HCT116 (cell line): ENCODE measurements around the gene OSTF1. TPM values are rescaled to one million over a fixed set of nuclear protein-coding genes. Genes with fewer than 3 reads are reported as not detected.

Experiments used
- ATAC-seq: fragments of 200-7000 bp; cut with Tn5 transposase; 2 replicates; pipeline ENCODE4 v1.9.1; 2020; ENCODE audit warnings: mild to moderate bottlenecking, moderate library complexity
- BruUV-seq: library from RNA; stranded (reverse); fragments of 400-500 nt; replicated peaks from 2 replicates; lab custom pipeline; 2021; lab: Mats Ljungman, UMichigan
- CTCF ChIA-PET: fragments of 300-600 bp; sonication (Branson Sonifier 250); formaldehyde crosslinking; loops from one replicate; lab custom pipeline; 2021; ENCODE audit warnings: antibody characterized with exemption; lab: Charles Lee
- POLR2A ChIA-PET: fragments of 300-600, 350-600 bp; sonication (Branson Sonifier 250); formaldehyde crosslinking; loops from one replicate; lab custom pipeline; 2021; ENCODE audit warnings: antibody characterized with exemption; lab: Charles Lee
- RAD21 ChIA-PET, 2 experiments: fragments of 300-600 bp; sonication (Branson Sonifier 250); formaldehyde crosslinking; loops; one replicate each; lab custom pipeline; 2023; ENCODE audit warnings: low total read pairs in 2 of 2; ENCODE audit not compliant: uncharacterized antibody in 2 of 2, unreplicated experiment in 2 of 2, low non-redundant PET in 1 of 2; lab: Charles Lee
- DNase-seq: peaks from one replicate; pipeline ENCODE4 v3.0.0-alpha.2; 2010; ENCODE audit warnings: low read depth, low spot score
- H2AFZ ChIP-seq: fragments of 200-600 bp; shearing (Covaris generic), sonication (generic); 2 replicates; pipeline ENCODE4 v1.6.1; 2017; ENCODE audit warnings: low read depth, mixed run types, mixed read lengths, antibody characterized with exemption, low read length; ENCODE audit not compliant: poor library complexity, severe bottlenecking
- H3K27ac ChIP-seq: 2 replicates; pipeline ENCODE4 v1.5.1; 2012; ENCODE audit warnings: low read depth, low read length
- H3K27me3 ChIP-seq: fragments of 200-600 bp; sonication (generic); 2 replicates; pipeline ENCODE4 v1.6.1; 2016; ENCODE audit warnings: mixed run types, low read length, mixed read lengths; ENCODE audit not compliant: insufficient read depth
- H3K36me3 ChIP-seq, 2 experiments: fragments of 200-500 bp in 1 of 2; fragments of 200-600 bp in 1 of 2; sonication (Bioruptor generic) in 1 of 2; sonication (generic) in 1 of 2; 2 replicates each; pipeline versions ENCODE4 v1.5.1 to v1.6.1; 2014 to 2016; ENCODE audit warnings: low read length in 2 of 2, inconsistent platforms in 1 of 2, mixed read lengths in 1 of 2, mixed run types in 1 of 2; ENCODE audit not compliant: insufficient read depth in 2 of 2, control insufficient read depth in 1 of 2
- H3K4me1 ChIP-seq, 2 experiments: fragments of 200-600 bp in 1 of 2; sonication (generic) in 1 of 2; 2 replicates each; pipeline versions ENCODE4 v1.5.1 to v1.6.1; 2012 to 2017; ENCODE audit warnings: low read length in 2 of 2, inconsistent platforms in 1 of 2, mild to moderate bottlenecking in 1 of 2, mixed read lengths in 1 of 2, mixed run types in 1 of 2, moderate library complexity in 1 of 2; ENCODE audit not compliant: insufficient read depth in 2 of 2, control insufficient read depth in 1 of 2
- H3K4me2 ChIP-seq: fragments of 200-600 bp; sonication (generic); 2 replicates; pipeline ENCODE4 v1.6.1; 2017; ENCODE audit warnings: mixed run types, low read length, mixed read lengths
- H3K4me3 ChIP-seq, 2 experiments: fragments of 200-600 bp in 1 of 2; sonication (generic) in 1 of 2; replicated peaks in 1 of 2; 2 replicates each; pipeline ENCODE4 v1.5.1; 2011 to 2016; ENCODE audit warnings: low read length in 2 of 2, control low read depth in 1 of 2, low read depth in 1 of 2, mild to moderate bottlenecking in 1 of 2, mixed read lengths in 1 of 2, mixed run types in 1 of 2
- H3K79me2 ChIP-seq: fragments of 200-600 bp; sonication (generic); 2 replicates; pipeline ENCODE4 v1.6.1; 2017; ENCODE audit warnings: mild to moderate bottlenecking, mixed run types, low read length, moderate library complexity, mixed read lengths; ENCODE audit not compliant: insufficient read depth
- H3K9ac ChIP-seq: fragments of 200-600 bp; sonication (generic); 2 replicates; pipeline ENCODE4 v1.6.1; 2016; ENCODE audit warnings: low read length, mixed read lengths
- H3K9me2 ChIP-seq: fragments of 200-600 bp; sonication (generic), shearing (Covaris generic); 2 replicates; pipeline ENCODE4 v1.6.1; 2017; ENCODE audit warnings: mixed run types, mild to moderate bottlenecking, moderate library complexity; ENCODE audit not compliant: insufficient read depth
- H3K9me3 ChIP-seq, 2 experiments: fragments of 200-500 bp in 1 of 2; fragments of 200-600 bp in 1 of 2; sonication (Bioruptor generic) in 1 of 2; sonication (generic) in 1 of 2; 2 replicates each; pipeline ENCODE4 v1.6.1; 2014 to 2017; ENCODE audit warnings: low read length in 2 of 2, mixed read lengths in 2 of 2, inconsistent platforms in 1 of 2, low read depth in 1 of 2, mild to moderate bottlenecking in 1 of 2, mixed run types in 1 of 2, moderate library complexity in 1 of 2; ENCODE audit not compliant: control insufficient read depth in 1 of 2, insufficient read depth in 1 of 2
- H4K20me1 ChIP-seq: fragments of 200-600 bp; sonication (generic), shearing (Covaris generic); 2 replicates; pipeline ENCODE4 v1.6.1; 2017; ENCODE audit warnings: mixed run types, mild to moderate bottlenecking, moderate library complexity; ENCODE audit not compliant: insufficient read depth
- CTCF ChIP-seq, 3 experiments: fragments of 200-600 bp in 1 of 3; sonication (generic) in 1 of 3; IDR thresholded peaks in 2 of 3; conservative IDR thresholded peaks in 1 of 3; 2 replicates each; pipeline ENCODE4 v1.5.1; 2012 to 2017; ENCODE audit warnings: low read depth in 2 of 3, low read length in 2 of 3, antibody characterized with exemption in 1 of 3, borderline replicate concordance in 1 of 3, control low read depth in 1 of 3, mild to moderate bottlenecking in 1 of 3, mixed read lengths in 1 of 3, mixed run types in 1 of 3, moderate library complexity in 1 of 3; ENCODE audit not compliant: insufficient read depth in 1 of 3
- ELF1 ChIP-seq: IDR thresholded peaks from 2 replicates; pipeline ENCODE4 v1.6.1; 2012; ENCODE audit warnings: low read depth, borderline replicate concordance
- EZH2 ChIP-seq: fragments of 200-600 bp; sonication (generic); IDR thresholded peaks from 2 replicates; pipeline ENCODE4 v1.6.1; 2017; ENCODE audit warnings: antibody characterized with exemption, mixed run types
- EZH2phosphoT487 ChIP-seq: fragments of 200-600 bp; IDR thresholded peaks from 2 replicates; pipeline ENCODE4 v1.6.1; 2018; ENCODE audit warnings: antibody characterized with exemption, borderline replicate concordance
- RAD21 ChIP-seq: IDR thresholded peaks from 2 replicates; pipeline ENCODE4 v1.6.1; 2012; ENCODE audit warnings: low read depth, mild to moderate bottlenecking
- SRF ChIP-seq: IDR thresholded peaks from 2 replicates; pipeline ENCODE4 v1.6.1; 2012; ENCODE audit warnings: low read depth
- intact Hi-C: fragments of 100-400 bp; cut with micrococcal nuclease; formaldehyde crosslinking; loops from 2 replicates; pipeline ENCODE4 v1.10.0; 2022
- total RNA-seq: library from RNA; stranded (reverse); gene quantifications from one replicate; pipeline ENCODE4 v1.2.1, GENCODE V29; 2021; ENCODE audit not compliant: unreplicated experiment

The OSTF1 gene
- total RNA-seq, 1 experiment from 2014 or later, result 20.7 TPM

GRCh38 chr9:75186767-75187380, 98.6 kb downstream of the OSTF1 start:
- Histone ChIP-seq H3K9me2 (no peaks in the 10 kb centered on the region), H3K27ac (no peak overlapping the region), H3K9ac (no peak overlapping the region), H3K36me3 (no peaks in the 10 kb centered on the region), H3K27me3 (no peaks in the 10 kb centered on the region), H3K4me3 (no peak overlapping the region), H3K9me3 (no peaks in the 10 kb centered on the region), H4K20me1 (no peaks in the 10 kb centered on the region), H3K4me1 (peaks cover 0 to 8% of the 10 kb centered on the region in 2 experiments; a peak in 2 of 4 replicates), H3K79me2 (no peaks in the 10 kb centered on the region), H2AFZ (no peak overlapping the region), H3K4me2 (no peak overlapping the region)
- ATAC-seq (no peak), DNase-seq (no peak)
- no TSS peak for BruUV-seq
- ChIA-PET RAD21 (no interaction called here), CTCF (interaction anchor here (1.5 kb wide), 1 partner anchor 413 kb away, joined by 4 read pairs; no protein-coding TSS in a partner anchor), POLR2A (no interaction called here)
- TF ChIP-seq RAD21 (peak; percentile 52), CTCF (IDR thresholded peaks at IDR 0.05 in 2 of 3, conservative IDR thresholded peaks at IDR 0.05 in 1 of 3; ENCODE audit: borderline replicate concordance in 1 of 3, insufficient read depth in 1 of 3, low read depth in 2 of 3, low read length in 2 of 3) (peak; percentile 52 to 91 (median 67); a peak in 5 of 6 replicates), EZH2 (no peak)
- intact Hi-C loops, result loop anchor here (10.0 kb wide), 3 partner anchors 48 to 232 kb away; partner anchors contain the start of gene C9orf40

DNA sequence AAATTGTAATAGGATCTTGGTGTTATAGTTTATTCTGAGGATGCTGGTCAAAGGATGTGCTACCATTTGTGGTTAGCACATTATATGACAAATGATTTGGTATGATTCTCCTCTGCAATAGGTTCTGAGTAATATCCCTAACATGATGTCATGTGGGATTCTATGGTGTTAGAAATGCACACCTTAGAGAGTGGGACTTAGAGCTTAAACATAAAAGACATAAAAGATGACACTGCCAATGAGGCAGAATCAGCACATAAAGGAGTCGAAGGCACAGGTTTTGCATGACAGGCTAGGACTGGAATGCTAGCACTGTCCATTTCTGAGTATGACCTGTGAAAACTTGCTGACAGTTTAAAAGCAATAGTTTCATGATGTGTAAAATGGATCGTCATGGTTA, 100.4 kb downstream of the OSTF1 start:
- H3K79me2 ChIP-seq, result no peaks in the 10 kb centered on the region
- no peak for DNase-seq
- intact Hi-C loops, result loop anchor here (10.0 kb wide), 3 partner anchors 46 to 234 kb away; partner anchors contain the start of gene C9orf40
- no peaks in the 10 kb centered on the region for H3K9me3 ChIP-seq
- POLR2A ChIA-PET, result no interaction called here
- H4K20me1 ChIP-seq, result no peaks in the 10 kb centered on the region
- no peaks in the 10 kb centered on the region for H3K36me3 ChIP-seq
- H3K9me2 ChIP-seq, result no peaks in the 10 kb centered on the region
- H2AFZ ChIP-seq, result no peak overlapping the region
- no TSS peak for BruUV-seq
- no peak for ATAC-seq
- H3K9ac ChIP-seq, result no peak overlapping the region
- H3K4me3 ChIP-seq, result no peak overlapping the region
- H3K27ac ChIP-seq, result no peak overlapping the region
- H3K4me1 ChIP-seq, result peaks cover 0 to 5% of the 10 kb centered on the region in 2 experiments; a peak in 2 of 4 replicates
- CTCF ChIA-PET, result no interaction called here
- no peak for TF ChIP-seq SRF
- TF ChIP-seq EZH2, result no peak
- TF ChIP-seq EZH2phosphoT487, result no peak
- TF ChIP-seq ELF1, result no peak
- TF ChIP-seq, all 23 proteins: peak for 0
- H3K27me3 ChIP-seq, result no peaks in the 10 kb centered on the region
- RAD21 ChIA-PET, result no interaction called here
- no peak overlapping the region for H3K4me2 ChIP-seq
